H4 (cell line): ENCODE results near the gene CABLES2. TPM values are rescaled to one million over a fixed set of nuclear protein-coding genes. Genes with fewer than 3 reads are reported as not detected.

ENCODE experiments used
- DNase-seq: peaks from one replicate; pipeline ENCODE4 v3.0.0-alpha.2; 2015; ENCODE audit warnings: low spot score
- total RNA-seq: library from RNA; depleted of rRNA; stranded (reverse); fragments of >200 nt; shearing (Covaris generic); gene quantifications from 2 replicates; pipeline ENCODE4 v1.2.3, GENCODE V29; 2014

The CABLES2 gene
- total RNA-seq, 1 experiment from 2014 or later, result 4.8 TPM

GRCh38 chr20:62405108-62405980 lies 1.7 kb downstream of the CABLES2 start:
- DNase-seq, result peak; percentile 69

GRCh38 chr20:62404761-62405107 lies 2.4 kb downstream of the CABLES2 start:
- DNase-seq, result no peak

- DNase-seq, result no peak
Observed at GRCh38 chr20:62404112-62404665, 2.9 kb downstream of the CABLES2 start.

GRCh38 chr20:62403331-62403730 lies 3.8 kb downstream of the CABLES2 start:
- no peak for DNase-seq

GRCh38 chr20:62402456-62403150 lies 4.5 kb downstream of the CABLES2 start:
- DNase-seq, result no peak

- DNase-seq, result no peak
Observed at GRCh38 chr20:62401331-62401779, 5.7 kb downstream of the CABLES2 start.

GRCh38 chr20:62400541-62400940 lies 6.5 kb downstream of the CABLES2 start:
- DNase-seq, result no peak

GRCh38 chr20:62400021-62400420 lies 7.1 kb downstream of the CABLES2 start:
- DNase-seq, result no peak

- DNase-seq, result no peak
Observed at GRCh38 chr20:62398120-62398821, 8.8 kb downstream of the CABLES2 start.

- DNase-seq, result no peak
Observed at GRCh38 chr20:62396367-62397239, 10.5 kb downstream of the CABLES2 start.

- DNase-seq, result no peak
Observed at GRCh38 chr20:62395311-62396242, 11.5 kb downstream of the CABLES2 start.

- no peak for DNase-seq
Observed at GRCh38 chr20:62394248-62395245, 12.5 kb downstream of the CABLES2 start.

- no peak for DNase-seq
Observed at GRCh38 chr20:62393830-62394229, 13.3 kb downstream of the CABLES2 start.

- DNase-seq, result no peak
Observed at GRCh38 chr20:62393335-62393665, 13.8 kb downstream of the CABLES2 start.

- no peak for DNase-seq
Observed at GRCh38 chr20:62392621-62393334, 14.3 kb downstream of the CABLES2 start.

- no peak for DNase-seq
Observed at GRCh38 chr20:62392077-62392418, 15.0 kb downstream of the CABLES2 start.

GRCh38 chr20:62391165-62392076 lies 15.7 kb downstream of the CABLES2 start:
- no peak for DNase-seq
